Activated T-helper 1 cell treated with Interleukin-2 at 50 U/mL for 16 hours (primary cell): ENCODE measurements around the gene MBD3L4.
"Not testable (repeated sequence)": the region's sequence is repeated elsewhere in the genome, so short reads cannot be mapped to it uniquely, and the experiment has no call there.

Experiments used
- DNase-seq: peaks from one replicate; pipeline ENCODE4 v3.0.0-alpha.2; 2020; ENCODE audit warnings: low read depth

MBD3L4 gene

GRCh38 chr19:7049021-7049420 lies 9.0 kb upstream of the MBD3L4 start, which contains the start of gene MBD3L2:
MBD3L2 (plus strand) TSS chr19:7049321; CDS start chr19:7049374, 53 bp downstream.
- DNase-seq: not testable (repeated sequence)

DNA sequence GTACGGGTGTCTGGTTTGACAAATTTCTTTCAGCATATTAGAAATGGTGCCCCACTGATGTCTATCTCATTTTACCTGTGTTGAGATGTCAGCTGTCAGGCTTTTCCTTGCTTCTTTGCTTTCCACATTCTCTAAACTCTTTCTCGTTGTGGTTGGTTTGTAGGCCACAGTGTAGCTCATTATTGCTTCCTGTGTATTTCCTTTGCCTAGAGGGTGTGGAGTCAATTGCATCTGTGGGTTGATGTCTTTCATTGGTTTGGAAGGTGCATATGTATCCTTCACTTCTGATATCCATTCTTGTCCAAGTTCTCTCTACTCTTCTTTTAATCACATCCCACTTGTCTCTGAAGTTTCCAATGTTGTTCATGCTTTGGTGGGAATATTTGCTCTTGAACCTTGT lies 1.6 kb upstream of the MBD3L4 start:
- DNase-seq: not testable (repeated sequence)

- not testable (repeated sequence) for DNase-seq
Observed at GRCh38 chr19:7030278-7030677, 9.7 kb downstream of the MBD3L4 start, which contains the start of gene MBD3L5. MBD3L5 (plus strand) TSS chr19:7030578; CDS start chr19:7030612, 34 bp downstream.

DNA sequence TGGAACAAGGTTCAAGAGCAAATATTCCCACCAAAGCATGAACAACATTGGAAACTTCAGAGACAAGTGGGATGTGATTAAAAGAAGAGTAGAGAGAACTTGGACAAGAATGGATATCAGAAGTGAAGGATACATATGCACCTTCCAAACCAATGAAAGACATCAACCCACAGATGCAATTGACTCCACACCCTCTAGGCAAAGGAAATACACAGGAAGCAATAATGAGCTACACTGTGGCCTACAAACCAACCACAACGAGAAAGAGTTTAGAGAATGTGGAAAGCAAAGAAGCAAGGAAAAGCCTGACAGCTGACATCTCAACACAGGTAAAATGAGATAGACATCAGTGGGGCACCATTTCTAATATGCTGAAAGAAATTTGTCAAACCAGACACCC lies 11.2 kb downstream of the MBD3L4 start:
- DNase-seq: not testable (repeated sequence)

DNA sequence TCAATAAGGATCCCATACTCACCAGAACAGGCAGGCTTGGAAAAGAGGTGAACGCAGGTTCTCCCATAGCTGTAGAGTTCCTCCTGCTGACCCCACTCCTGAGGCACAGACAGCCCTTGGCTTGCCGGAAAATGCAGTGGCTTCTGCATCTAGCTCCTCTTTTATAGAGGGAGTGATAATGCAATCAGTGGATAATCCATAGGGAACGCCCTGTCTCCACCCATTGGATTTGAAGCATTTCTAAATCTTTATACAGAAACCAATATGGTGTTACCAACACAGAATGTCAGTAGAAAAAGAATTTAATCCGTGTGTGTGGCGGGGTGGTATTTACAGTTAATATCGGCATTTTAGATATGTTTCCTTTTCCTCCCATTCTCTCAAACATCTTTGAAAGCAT lies 18.6 kb downstream of the MBD3L4 start, which contains the start of gene MBD3L2B:
Gene MBD3L2B (minus strand): TSS at position 101 of the 400 bp plus-strand sequence. CDS start 34 bp downstream, at position 67.
- DNase-seq: not testable (repeated sequence)

DNA sequence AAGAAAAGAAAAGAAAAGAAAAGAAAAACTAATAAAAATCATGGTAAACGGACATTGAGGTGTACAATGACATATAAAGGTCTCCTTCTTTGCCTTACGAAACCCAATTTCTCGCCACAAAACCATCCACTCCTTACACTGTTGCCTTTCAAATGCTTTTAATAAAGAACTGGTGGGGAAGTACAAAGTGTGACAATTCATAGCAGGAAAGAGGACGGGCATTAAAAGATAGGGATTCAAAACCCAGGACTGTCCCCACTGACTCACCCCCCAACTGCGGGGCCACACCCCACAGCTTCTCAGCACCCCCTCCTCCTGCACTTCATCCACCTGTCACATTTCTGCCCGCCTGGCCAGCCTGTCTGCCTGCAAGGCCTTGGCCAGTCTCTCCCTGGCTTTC lies 21.2 kb downstream of the MBD3L4 start:
- no peak for DNase-seq

DNA sequence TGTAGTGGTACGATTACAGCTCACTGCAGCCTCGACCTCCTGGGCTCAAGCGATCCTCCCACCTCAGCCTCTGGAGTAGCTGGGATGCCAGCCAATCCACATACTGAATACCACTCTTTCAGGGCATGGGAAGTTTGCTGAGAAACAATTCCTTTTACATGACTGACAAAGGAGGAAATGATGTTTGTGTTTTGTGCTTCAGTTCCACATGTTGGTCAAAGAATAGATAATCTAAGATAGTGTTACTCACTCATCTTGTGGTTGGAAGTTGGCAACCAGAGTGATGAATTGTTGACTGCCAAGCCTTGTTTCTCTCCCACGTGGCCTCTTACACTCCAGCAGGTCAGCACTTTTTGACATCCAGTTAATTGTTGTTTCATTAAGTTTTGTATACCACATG lies 26.3 kb downstream of the MBD3L4 start:
- DNase-seq: no peak

GRCh38 chr19:7010722-7011593 lies 29.0 kb downstream of the MBD3L4 start:
- no peak for DNase-seq

DNA sequence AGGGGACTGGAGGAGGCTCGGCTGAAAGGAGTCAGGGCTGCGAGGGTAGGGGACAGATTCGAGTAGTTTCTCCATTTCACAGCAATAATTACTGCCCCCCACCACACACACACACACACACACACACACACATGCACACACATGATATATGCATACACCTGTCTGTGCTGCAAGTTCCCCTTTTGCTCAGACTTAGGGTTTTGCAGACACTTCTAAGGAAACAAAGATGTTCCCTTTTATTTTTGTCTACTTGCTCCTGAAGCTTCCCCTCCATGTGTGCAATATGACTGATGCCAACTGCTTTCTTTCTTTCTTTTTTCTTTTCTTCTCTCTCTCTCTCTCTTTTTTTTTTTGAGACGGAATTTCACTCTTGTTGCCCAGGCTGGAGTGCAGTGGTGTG lies 32.1 kb downstream of the MBD3L4 start:
- no peak for DNase-seq

DNA sequence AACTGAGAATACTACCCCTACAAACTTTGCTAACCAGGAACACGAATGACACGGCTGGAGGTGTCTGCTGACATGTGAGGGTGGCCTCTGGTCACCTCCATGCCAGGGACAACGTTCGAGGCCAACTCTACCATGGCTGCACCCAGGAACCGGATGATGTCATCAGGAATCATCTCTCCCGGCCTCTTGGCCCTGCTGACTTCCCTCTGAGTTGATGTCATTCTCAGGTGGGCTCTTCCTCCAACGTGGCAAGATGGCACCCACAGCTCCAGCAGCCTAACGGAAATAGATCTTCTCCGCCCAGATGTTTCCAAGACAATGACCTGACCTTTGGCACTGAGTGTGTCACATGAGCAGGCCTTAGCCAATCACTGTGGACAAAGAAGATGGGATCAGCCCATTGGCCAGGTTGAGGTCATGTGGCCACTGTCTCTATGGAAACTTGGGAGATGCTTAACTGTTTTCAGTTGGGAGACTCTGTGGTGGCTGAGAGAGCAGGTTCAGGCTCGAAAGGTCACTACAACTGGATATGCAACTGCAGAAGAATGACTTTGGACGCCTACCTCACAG lies 33.8 kb downstream of the MBD3L4 start:
- no peak for DNase-seq

GRCh38 chr19:7004313-7004931 lies 35.6 kb downstream of the MBD3L4 start:
- no peak for DNase-seq

- no peak for DNase-seq
Observed at GRCh38 chr19:7000816-7001215, 39.2 kb downstream of the MBD3L4 start.

DNA sequence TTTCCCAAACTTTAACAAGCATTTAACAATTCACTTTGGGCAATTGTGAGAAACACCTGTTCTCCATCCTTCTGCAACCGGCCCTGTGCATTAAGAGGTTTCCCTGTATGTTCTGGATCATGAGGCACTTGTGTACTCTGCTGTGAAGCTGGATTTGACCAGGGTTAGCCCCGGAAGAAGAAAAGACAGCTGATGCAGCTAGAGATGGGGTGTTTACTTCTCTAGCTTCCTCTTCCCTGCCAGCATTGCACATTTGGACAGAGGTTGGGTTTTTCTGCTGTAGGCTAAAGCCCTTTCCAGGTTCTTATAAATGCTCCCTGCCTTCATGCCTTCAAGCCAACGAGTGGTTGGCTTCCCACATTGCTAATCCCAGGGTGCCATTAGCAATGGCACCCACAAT lies 39.6 kb downstream of the MBD3L4 start:
- no peak for DNase-seq

- no peak for DNase-seq
Observed at GRCh38 chr19:6999933-7000332, 40.0 kb downstream of the MBD3L4 start.

DNA sequence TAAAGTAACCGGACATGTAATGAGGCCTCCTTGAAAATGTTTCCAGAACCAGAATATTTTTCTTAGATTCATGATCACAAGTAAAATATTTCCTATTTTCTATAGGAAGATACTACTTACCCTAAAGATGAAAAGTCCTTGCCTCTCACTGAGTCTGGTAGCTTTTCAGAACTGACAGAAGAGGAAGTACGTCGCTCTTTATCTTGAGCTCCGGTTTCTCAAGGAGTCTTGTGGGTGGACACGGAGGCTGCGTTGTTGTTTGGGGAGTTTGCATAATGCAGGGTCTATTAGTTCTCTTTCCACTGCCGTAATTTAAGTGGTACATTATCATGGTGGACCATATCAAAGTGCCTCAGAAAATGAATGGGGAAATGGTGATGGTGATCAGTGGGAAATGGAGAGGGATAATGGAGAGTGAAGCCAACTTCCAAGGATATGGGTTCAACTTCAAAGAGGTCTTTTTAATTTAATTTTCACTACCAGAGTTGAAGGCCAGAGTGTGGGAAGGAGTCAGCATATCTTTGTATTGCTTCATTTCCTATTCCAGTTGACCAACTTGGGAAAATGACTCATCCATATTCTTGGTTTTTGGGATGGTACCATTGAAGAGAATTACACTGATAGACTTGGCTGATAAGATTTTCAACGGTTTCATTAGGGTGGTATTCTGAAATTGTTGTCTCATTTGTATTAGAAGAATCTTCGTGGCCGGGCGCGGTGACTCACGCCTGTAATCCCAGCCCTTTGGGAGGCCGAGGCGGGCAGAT lies 42.1 kb downstream of the MBD3L4 start:
- DNase-seq: no peak

GRCh38 chr19:6996810-6997209 lies 43.2 kb downstream of the MBD3L4 start:
- no peak for DNase-seq

DNA sequence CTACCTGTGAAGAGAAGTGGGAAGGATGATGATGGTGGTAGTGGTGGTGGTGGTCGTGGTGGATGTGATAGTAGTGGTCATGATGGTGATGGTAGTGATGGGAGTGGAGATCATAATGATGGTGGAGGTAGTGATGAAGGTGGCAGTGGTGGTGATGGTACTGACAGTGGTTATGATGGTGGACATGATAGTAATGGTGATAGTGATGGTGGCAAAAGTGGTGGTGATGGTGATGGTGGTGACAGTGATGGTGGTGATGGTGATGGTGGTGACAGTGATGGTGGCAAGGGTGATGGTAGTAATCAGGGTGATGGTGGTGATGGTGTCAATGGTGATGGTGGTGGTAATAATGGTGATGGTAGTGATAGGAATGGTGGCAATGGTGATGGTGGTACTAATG lies 44.9 kb downstream of the MBD3L4 start:
- DNase-seq: no peak

- no peak for DNase-seq
Observed at GRCh38 chr19:6988257-6988656, 51.7 kb downstream of the MBD3L4 start.

- DNase-seq: no peak
Observed at GRCh38 chr19:6987850-6988249, 52.1 kb downstream of the MBD3L4 start.
